GM23248 (cell line): ENCODE measurements around the gene CCDC47. TPM values are rescaled to one million over a fixed set of nuclear protein-coding genes. Genes with fewer than 3 reads are reported as not detected.

ENCODE experiments used
- DNase-seq: peaks from one replicate; pipeline ENCODE4 v3.0.0-alpha.2; 2015
- H2AFZ ChIP-seq: fragments of 200-600 bp; sonication (generic); 2 replicates; pipeline ENCODE4 v1.6.1; 2016; ENCODE audit warnings: antibody characterized with exemption
- H3F3A ChIP-seq: fragments of 200-600 bp; sonication (generic); 2 replicates; pipeline ENCODE4 v1.6.1; 2016; ENCODE audit warnings: mild to moderate bottlenecking, antibody characterized with exemption, mixed run types; ENCODE audit not compliant: insufficient read depth
- H3K27ac ChIP-seq: fragments of 200-600 bp; sonication (generic); 2 replicates; pipeline ENCODE4 v1.5.1; 2016; ENCODE audit warnings: mild to moderate bottlenecking
- H3K27me3 ChIP-seq: fragments of 200-600 bp; sonication (generic); replicated peaks from 2 replicates; pipeline ENCODE4 v1.6.1; 2016; ENCODE audit warnings: mild to moderate bottlenecking; ENCODE audit not compliant: insufficient read depth
- H3K36me3 ChIP-seq: fragments of 200-600 bp; sonication (generic); 2 replicates; pipeline ENCODE4 v1.6.1; 2016; ENCODE audit warnings: low read depth, mild to moderate bottlenecking
- H3K4me1 ChIP-seq: fragments of 200-600 bp; sonication (generic); 2 replicates; pipeline ENCODE4 v1.6.1; 2016; ENCODE audit warnings: mild to moderate bottlenecking; ENCODE audit not compliant: insufficient read depth
- H3K4me2 ChIP-seq: fragments of 200-600 bp; sonication (generic); one replicate; pipeline ENCODE4 v1.6.1; 2016; ENCODE audit warnings: mild to moderate bottlenecking; ENCODE audit not compliant: unreplicated experiment
- H3K4me3 ChIP-seq: fragments of 200-600 bp; sonication (generic); 2 replicates; pipeline ENCODE4 v1.5.1; 2016; ENCODE audit warnings: mild to moderate bottlenecking
- H3K79me2 ChIP-seq: fragments of 200-600 bp; sonication (generic); 2 replicates; pipeline ENCODE4 v1.6.1; 2016; ENCODE audit warnings: mild to moderate bottlenecking; ENCODE audit not compliant: insufficient read depth
- H3K9ac ChIP-seq: fragments of 200-600 bp; sonication (generic); 2 replicates; pipeline ENCODE4 v1.6.1; 2016; ENCODE audit warnings: mild to moderate bottlenecking
- H3K9me2 ChIP-seq: fragments of 200-600 bp; sonication (generic); 2 replicates; pipeline ENCODE4 v1.6.1; 2016; ENCODE audit warnings: mixed run types, mild to moderate bottlenecking, moderate library complexity; ENCODE audit not compliant: insufficient read depth
- H3K9me3 ChIP-seq: fragments of 200-600 bp; sonication (generic); one replicate; pipeline ENCODE4 v1.6.1; 2017; ENCODE audit warnings: low read depth
- H4K20me1 ChIP-seq: fragments of 200-600 bp; sonication (generic); 2 replicates; pipeline ENCODE4 v1.6.0; 2016; ENCODE audit not compliant: insufficient read depth
- EZH2 ChIP-seq: fragments of 200-600 bp; sonication (generic); IDR thresholded peaks from 2 replicates; pipeline ENCODE4 v1.6.1; 2018; ENCODE audit warnings: antibody characterized with exemption, mild to moderate bottlenecking; ENCODE audit not compliant: insufficient read depth, poor library complexity, severe bottlenecking
- EZH2phosphoT487 ChIP-seq: fragments of 200-600 bp; sonication (generic); IDR thresholded peaks from 2 replicates; pipeline ENCODE4 v1.6.1; 2018; ENCODE audit warnings: antibody characterized with exemption, moderate library complexity, mild to moderate bottlenecking, low read depth; ENCODE audit not compliant: insufficient read depth
- WGBS, 2 experiments: methylation state at CpG; one replicate each; pipeline ENCODE4 v1.1.6; 2015 to 2017; ENCODE audit warnings: low lambda C conversion rate in 2 of 2, low coverage in 1 of 2; ENCODE audit errors: missing lambda C conversion rate in 2 of 2; 5-methylcytosine and 5-hydroxymethylcytosine counted together
- in situ Hi-C: fragments of 300-500 bp; cut with MboI; formaldehyde crosslinking; loops from 2 replicates; pipeline ENCODE4 v1.15.0; 2020
- polyA plus RNA-seq: library from polyadenylated mRNA; unstranded; fragments of >200 nt; fragmentation: Nextera tagmentation; extraction: Ambion mirVana; gene quantifications from 2 replicates; pipeline ENCODE4 v1.2.1, GENCODE V29; 2016
- total RNA-seq: library from RNA; depleted of rRNA; stranded (reverse); fragments of >200 nt; shearing (Covaris generic); gene quantifications from 2 replicates; pipeline ENCODE4 v1.2.3, GENCODE V29; 2014

CCDC47 gene
- total and polyA plus RNA-seq, 2 experiments from 2014 or later, result 60.5 to 72.2 TPM

DNA sequence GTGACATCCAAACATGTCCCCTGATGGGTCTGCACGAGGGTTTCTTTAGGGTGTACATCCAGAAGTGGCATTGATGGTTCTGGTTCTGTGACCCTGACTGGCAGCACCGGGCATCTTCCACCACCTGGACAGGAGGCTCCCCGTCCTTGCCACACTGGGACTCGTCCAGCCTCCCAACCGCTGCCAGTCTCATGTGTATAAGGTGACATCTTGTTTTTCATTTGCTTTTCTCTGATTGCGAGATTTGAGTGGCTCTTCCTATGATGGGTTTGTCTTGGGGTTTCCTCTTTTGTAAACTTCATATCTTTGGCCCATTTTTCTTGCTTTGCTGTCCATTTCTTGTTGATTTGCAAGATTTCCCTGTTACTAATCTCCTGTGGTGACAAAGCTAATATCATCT, 64.3 kb downstream of the CCDC47 start:
- H3K9ac ChIP-seq, result no peak overlapping the region
- 98 to 99% methylated on average over 6 of the region's 6 CpGs for WGBS, 2 experiments
- H3F3A ChIP-seq, result no peaks in the 10 kb centered on the region
- no peak for DNase-seq
- no peak overlapping the region for H3K4me2 ChIP-seq
- no peaks in the 10 kb centered on the region for H3K9me2 ChIP-seq
- in situ Hi-C loops, result no loop called here
- H3K36me3 ChIP-seq, result peaks cover 15% of the 10 kb centered on the region; the same call in 1 of the 2 replicates
- no peaks in the 10 kb centered on the region for H3K27me3 ChIP-seq
- H2AFZ ChIP-seq, result no peak overlapping the region
- no peak overlapping the region for H3K27ac ChIP-seq
- H4K20me1 ChIP-seq, result no peaks in the 10 kb centered on the region
- no peaks in the 10 kb centered on the region for H3K79me2 ChIP-seq
- TF ChIP-seq EZH2 (no peak), EZH2phosphoT487 (no peak)
- no peaks in the 10 kb centered on the region for H3K4me1 ChIP-seq
- H3K4me3 ChIP-seq, result no peak overlapping the region
- H3K9me3 ChIP-seq, result no peaks in the 10 kb centered on the region

DNA sequence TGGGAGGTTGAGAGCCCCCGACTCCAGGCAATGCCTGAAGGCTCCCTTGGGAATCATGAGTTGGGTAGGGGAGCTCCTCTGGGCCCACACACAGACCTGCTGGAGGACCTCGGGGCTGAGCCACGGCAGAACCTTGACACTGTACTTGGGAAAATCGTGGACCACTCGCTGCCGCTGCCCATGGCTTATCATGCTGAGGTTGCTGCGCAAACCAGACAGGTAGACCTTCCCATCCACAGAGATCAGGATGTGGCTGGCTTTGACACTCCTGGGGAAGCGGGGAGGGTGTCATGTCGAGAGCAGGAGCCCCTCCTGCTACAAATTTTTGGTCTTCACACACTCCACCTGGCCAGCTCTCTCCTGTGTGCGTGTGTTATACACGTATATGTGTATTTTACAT, 66.2 kb downstream of the CCDC47 start:
- no peak overlapping the region for H3K27ac ChIP-seq
- no peak overlapping the region for H3K4me3 ChIP-seq
- no peak overlapping the region for H3K4me2 ChIP-seq
- H3K4me1 ChIP-seq, result no peaks in the 10 kb centered on the region
- TF ChIP-seq EZH2 (no peak), EZH2phosphoT487 (no peak)
- WGBS, 2 experiments, result 90 to 91% methylated on average over 11 of the region's 11 CpGs
- H3K9me2 ChIP-seq, result no peaks in the 10 kb centered on the region
- no peaks in the 10 kb centered on the region for H3K79me2 ChIP-seq
- H4K20me1 ChIP-seq, result no peaks in the 10 kb centered on the region
- no peak overlapping the region for H3K9ac ChIP-seq
- DNase-seq, result no peak
- no peaks in the 10 kb centered on the region for H3K27me3 ChIP-seq
- no peaks in the 10 kb centered on the region for H3K9me3 ChIP-seq
- no peaks in the 10 kb centered on the region for H3F3A ChIP-seq
- H2AFZ ChIP-seq, result no peak overlapping the region
- in situ Hi-C loops, result no loop called here
- H3K36me3 ChIP-seq, result peaks cover 15% of the 10 kb centered on the region; the same call in 1 of the 2 replicates

DNA sequence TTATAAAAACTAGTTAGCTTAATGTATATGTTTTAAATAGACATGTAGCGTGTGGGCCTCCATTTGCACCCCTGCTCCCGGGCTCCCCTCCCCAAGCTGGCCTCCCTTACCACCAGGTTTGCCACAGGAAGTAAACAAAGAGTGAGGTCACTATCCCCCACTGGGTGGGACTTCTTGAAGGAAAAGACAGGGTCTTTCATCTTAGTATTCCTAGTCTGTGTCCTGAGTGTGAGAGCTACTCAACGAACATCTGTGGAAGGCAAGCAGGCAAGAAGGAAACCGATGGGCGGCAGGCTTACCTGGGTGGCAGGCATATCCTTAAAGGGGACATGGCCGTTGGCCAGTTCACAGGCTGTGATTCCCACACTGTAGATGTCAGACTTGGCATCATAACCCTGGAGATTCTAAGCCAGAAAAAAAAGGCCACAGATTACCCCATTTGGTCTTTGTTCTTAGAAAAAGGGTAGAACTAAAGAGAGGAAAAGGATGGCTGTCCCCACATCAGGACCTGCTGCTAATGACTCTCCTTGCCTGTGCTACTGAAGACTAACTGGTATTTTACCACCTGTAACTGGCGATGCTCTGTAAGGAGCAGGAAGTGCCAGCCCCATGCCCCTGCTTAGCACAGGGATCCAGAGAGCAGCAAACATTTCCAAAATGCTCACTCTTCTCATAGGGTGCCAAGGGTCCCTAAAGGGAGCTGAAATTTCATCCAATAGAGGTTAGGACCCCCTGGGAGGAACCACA, 66.9 kb downstream of the CCDC47 start:
- H2AFZ ChIP-seq, result no peak overlapping the region
- no peaks in the 10 kb centered on the region for H3K27me3 ChIP-seq
- peaks cover under 1% of the 10 kb centered on the region; the same call in 1 of the 2 replicates for H3F3A ChIP-seq
- no peak for TF ChIP-seq EZH2phosphoT487
- TF ChIP-seq EZH2, result no peak
- H3K9me3 ChIP-seq, result no peaks in the 10 kb centered on the region
- in situ Hi-C loops, result no loop called here
- peaks cover 15% of the 10 kb centered on the region; the same call in 1 of the 2 replicates for H3K36me3 ChIP-seq
- no peak for DNase-seq
- H4K20me1 ChIP-seq, result no peaks in the 10 kb centered on the region
- no peaks in the 10 kb centered on the region for H3K79me2 ChIP-seq
- 95 to 96% methylated on average over 7 of the region's 7 CpGs for WGBS, 2 experiments
- no peak overlapping the region for H3K4me3 ChIP-seq
- no peaks in the 10 kb centered on the region for H3K9me2 ChIP-seq
- H3K9ac ChIP-seq, result no peak overlapping the region
- 0 out of 2 replicates have a peak, but pooled peaks cover under 1% of the 10 kb centered on the region for H3K4me1 ChIP-seq
- no peak overlapping the region for H3K4me2 ChIP-seq
- no peak overlapping the region for H3K27ac ChIP-seq

DNA sequence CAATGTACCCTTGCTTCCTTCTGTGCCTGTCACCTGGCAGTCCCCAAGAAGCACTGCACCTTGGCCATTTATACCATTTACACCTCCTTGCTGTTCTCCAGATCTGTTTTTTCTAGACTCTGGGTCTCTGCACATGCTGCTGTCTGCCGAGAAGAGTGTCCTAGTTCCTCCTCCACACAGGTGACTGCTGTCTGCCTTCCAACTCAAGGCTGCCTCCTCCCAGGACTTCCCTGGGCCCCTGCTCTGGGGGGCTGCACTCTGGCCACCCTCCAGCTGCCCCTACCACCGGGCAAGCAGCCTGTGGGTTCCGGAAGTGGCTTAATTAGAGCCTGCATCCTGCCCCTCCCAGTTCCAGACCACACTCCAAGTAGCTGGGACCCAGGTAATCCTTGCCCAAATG, 67.7 kb downstream of the CCDC47 start:
- peaks cover 5% of the 10 kb centered on the region; the same call in 1 of the 2 replicates for H3F3A ChIP-seq
- H3K9ac ChIP-seq, result no peak overlapping the region
- H3K27ac ChIP-seq, result no peak overlapping the region
- DNase-seq, result no peak
- no peaks in the 10 kb centered on the region for H3K27me3 ChIP-seq
- no peaks in the 10 kb centered on the region for H3K79me2 ChIP-seq
- H4K20me1 ChIP-seq, result no peaks in the 10 kb centered on the region
- H3K36me3 ChIP-seq, result peaks cover 15% of the 10 kb centered on the region; the same call in 1 of the 2 replicates
- 90 to 91% methylated on average over 3 of the region's 3 CpGs for WGBS, 2 experiments
- H3K9me3 ChIP-seq, result no peaks in the 10 kb centered on the region
- H2AFZ ChIP-seq, result no peak overlapping the region
- no peaks in the 10 kb centered on the region for H3K9me2 ChIP-seq
- H3K4me1 ChIP-seq, result 0 out of 2 replicates have a peak, but pooled peaks cover 4% of the 10 kb centered on the region
- TF ChIP-seq EZH2, result no peak
- no peak for TF ChIP-seq EZH2phosphoT487
- H3K4me2 ChIP-seq, result no peak overlapping the region
- in situ Hi-C loops, result no loop called here
- H3K4me3 ChIP-seq, result no peak overlapping the region
